DND-41 (cell line): ENCODE data around the gene IL22.

Experiments
- ATAC-seq: fragments of 200-7000 bp; cut with Tn5 transposase; 3 replicates; pipeline ENCODE4 v1.9.1; 2021; ENCODE audit warnings: low read depth; ENCODE audit not compliant: insufficient read depth
- DNase-seq: peaks from one replicate; pipeline ENCODE4 v3.0.0-alpha.2; 2020
- H2AFZ ChIP-seq: 2 replicates; pipeline ENCODE4 v1.6.0; 2012; ENCODE audit warnings: low read depth, low read length
- H3K27ac ChIP-seq: 2 replicates; pipeline ENCODE4 v1.5.1; 2012; ENCODE audit warnings: low read length, inconsistent platforms
- H3K27me3 ChIP-seq: fragments of 200-600 bp; sonication (generic); 2 replicates; pipeline ENCODE4 v1.6.0; 2012; ENCODE audit warnings: low read length, mild to moderate bottlenecking, inconsistent platforms; ENCODE audit not compliant: insufficient read depth, poor library complexity
- H3K36me3 ChIP-seq: 2 replicates; pipeline ENCODE4 v1.5.1; 2012; ENCODE audit warnings: low read length, inconsistent platforms; ENCODE audit not compliant: insufficient read depth
- H3K4me1 ChIP-seq: 2 replicates; pipeline ENCODE4 v1.5.1; 2012; ENCODE audit warnings: mild to moderate bottlenecking, low read length; ENCODE audit not compliant: insufficient read depth
- H3K4me2 ChIP-seq: 2 replicates; pipeline ENCODE4 v1.6.0; 2012; ENCODE audit warnings: mild to moderate bottlenecking, moderate library complexity, low read length, inconsistent platforms; ENCODE audit not compliant: insufficient read depth
- H3K4me3 ChIP-seq, 2 experiments: fragments of 200-600 bp in 1 of 2; shearing (Covaris generic) in 1 of 2; 2 replicates each; pipeline ENCODE4 v1.5.1; 2012 to 2016; ENCODE audit warnings: inconsistent platforms in 2 of 2, low read length in 2 of 2, mild to moderate bottlenecking in 2 of 2, low read depth in 1 of 2, moderate library complexity in 1 of 2
- H3K79me2 ChIP-seq: 2 replicates; pipeline ENCODE4 v1.6.0; 2012; ENCODE audit warnings: low read length, inconsistent platforms; ENCODE audit not compliant: insufficient read depth
- H3K9ac ChIP-seq: 2 replicates; pipeline ENCODE4 v1.6.0; 2012; ENCODE audit warnings: low read depth, mild to moderate bottlenecking, inconsistent platforms, low read length, moderate library complexity
- H3K9me3 ChIP-seq: 2 replicates; pipeline ENCODE4 v1.5.1; 2012; ENCODE audit warnings: low read length, moderate library complexity, mild to moderate bottlenecking, inconsistent platforms; ENCODE audit not compliant: insufficient read depth, severe bottlenecking
- H4K20me1 ChIP-seq: 2 replicates; pipeline ENCODE4 v1.6.0; 2012; ENCODE audit warnings: low read length; ENCODE audit not compliant: insufficient read depth
- EZH2 ChIP-seq: IDR thresholded peaks from 3 replicates; pipeline ENCODE4 v1.6.1; 2012; ENCODE audit warnings: borderline replicate concordance, low read depth, mild to moderate bottlenecking, moderate library complexity, low read length, inconsistent platforms; ENCODE audit not compliant: severe bottlenecking
- TF ChIP-seq, protein P1 (sequence below): IDR thresholded peaks from 2 replicates; pipeline ENCODE4 v1.5.1; 2012; ENCODE audit warnings: borderline replicate concordance, low read length, moderate library complexity, mild to moderate bottlenecking; ENCODE audit not compliant: poor library complexity, severe bottlenecking; ENCODE audit errors: extremely low read depth

Gene IL22

DNA sequence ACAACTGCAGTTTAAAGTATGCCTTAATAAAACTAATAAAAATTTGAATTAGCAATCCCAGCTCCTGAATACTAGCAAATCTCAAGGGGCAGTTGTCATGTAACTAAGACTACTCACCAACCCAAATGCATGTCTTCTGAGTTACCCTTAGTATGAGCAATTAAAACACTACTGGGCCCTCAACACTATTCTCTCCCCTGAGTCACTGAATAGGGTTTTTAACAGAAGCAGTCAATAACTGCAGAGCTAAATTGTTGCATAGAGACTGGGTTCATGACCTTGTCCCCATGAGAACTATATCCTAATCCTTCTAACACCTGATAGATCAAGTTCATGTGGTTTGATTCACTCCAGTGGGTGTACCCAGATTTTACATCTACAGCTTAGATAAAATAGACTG, 39.9 kb upstream of the IL22 start:
- Histone ChIP-seq H3K4me3 (no peak overlapping the region), H3K27me3 (no peaks in the 10 kb centered on the region), H3K4me1 (peaks cover 7% of the 10 kb centered on the region; the same call in 1 of the 2 replicates), H3K9ac (no peak overlapping the region), H3K36me3 (peaks cover 19% of the 10 kb centered on the region), H3K27ac (no peak overlapping the region), H3K9me3 (no peaks in the 10 kb centered on the region), H4K20me1 (no peaks in the 10 kb centered on the region), H3K4me2 (no peak overlapping the region), H2AFZ (no peak overlapping the region), H3K79me2 (no peaks in the 10 kb centered on the region)
- no peak for DNase-seq
- TF ChIP-seq, protein P1, sequence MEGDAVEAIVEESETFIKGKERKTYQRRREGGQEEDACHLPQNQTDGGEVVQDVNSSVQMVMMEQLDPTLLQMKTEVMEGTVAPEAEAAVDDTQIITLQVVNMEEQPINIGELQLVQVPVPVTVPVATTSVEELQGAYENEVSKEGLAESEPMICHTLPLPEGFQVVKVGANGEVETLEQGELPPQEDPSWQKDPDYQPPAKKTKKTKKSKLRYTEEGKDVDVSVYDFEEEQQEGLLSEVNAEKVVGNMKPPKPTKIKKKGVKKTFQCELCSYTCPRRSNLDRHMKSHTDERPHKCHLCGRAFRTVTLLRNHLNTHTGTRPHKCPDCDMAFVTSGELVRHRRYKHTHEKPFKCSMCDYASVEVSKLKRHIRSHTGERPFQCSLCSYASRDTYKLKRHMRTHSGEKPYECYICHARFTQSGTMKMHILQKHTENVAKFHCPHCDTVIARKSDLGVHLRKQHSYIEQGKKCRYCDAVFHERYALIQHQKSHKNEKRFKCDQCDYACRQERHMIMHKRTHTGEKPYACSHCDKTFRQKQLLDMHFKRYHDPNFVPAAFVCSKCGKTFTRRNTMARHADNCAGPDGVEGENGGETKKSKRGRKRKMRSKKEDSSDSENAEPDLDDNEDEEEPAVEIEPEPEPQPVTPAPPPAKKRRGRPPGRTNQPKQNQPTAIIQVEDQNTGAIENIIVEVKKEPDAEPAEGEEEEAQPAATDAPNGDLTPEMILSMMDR: no peak
- TF ChIP-seq EZH2: no peak
- no peak for ATAC-seq

- no peak for DNase-seq
- Histone ChIP-seq H4K20me1 (no peaks in the 10 kb centered on the region), H3K36me3 (peaks cover 10% of the 10 kb centered on the region; the same call in 1 of the 2 replicates), H3K4me3 (no peak overlapping the region), H2AFZ (no peak overlapping the region), H3K79me2 (no peaks in the 10 kb centered on the region), H3K4me2 (no peak overlapping the region), H3K27ac (no peak overlapping the region), H3K9me3 (no peaks in the 10 kb centered on the region), H3K27me3 (no peaks in the 10 kb centered on the region), H3K9ac (no peak overlapping the region), H3K4me1 (peaks cover 7% of the 10 kb centered on the region; the same call in 1 of the 2 replicates)
- no peak for TF ChIP-seq EZH2
- TF ChIP-seq, protein P1: no peak
- ATAC-seq: no peak
These were observed 38.9 kb upstream of the IL22 start for GRCh38 chr12:68292151-68292943.

- ATAC-seq: no peak
- Histone ChIP-seq H3K4me1 (peaks cover 7% of the 10 kb centered on the region; the same call in 1 of the 2 replicates), H3K9ac (no peak overlapping the region), H2AFZ (no peak overlapping the region), H3K9me3 (no peaks in the 10 kb centered on the region), H3K4me3 (no peak overlapping the region), H3K27me3 (no peaks in the 10 kb centered on the region), H4K20me1 (no peaks in the 10 kb centered on the region), H3K4me2 (no peak overlapping the region), H3K27ac (no peak overlapping the region), H3K36me3 (peaks cover 5% of the 10 kb centered on the region; the same call in 1 of the 2 replicates), H3K79me2 (no peaks in the 10 kb centered on the region)
- DNase-seq: no peak
- TF ChIP-seq, protein P1: no peak
- no peak for TF ChIP-seq EZH2
These were observed 38.1 kb upstream of the IL22 start for GRCh38 chr12:68291396-68292036.
